NCI-H1105 treated with DMSO at 0.1 percent for 48 hours (cell line): Measurements from ENCODE around the gene OR7G2.
"Not testable (repeated sequence)": the region's sequence is repeated elsewhere in the genome, so short reads cannot be mapped to it uniquely, and the experiment has no call there.

ENCODE experiments used
- DNase-seq: peaks from one replicate; lab custom pipeline; 2025; lab: John Stamatoyannopoulos, UW

The OR7G2 gene

DNA sequence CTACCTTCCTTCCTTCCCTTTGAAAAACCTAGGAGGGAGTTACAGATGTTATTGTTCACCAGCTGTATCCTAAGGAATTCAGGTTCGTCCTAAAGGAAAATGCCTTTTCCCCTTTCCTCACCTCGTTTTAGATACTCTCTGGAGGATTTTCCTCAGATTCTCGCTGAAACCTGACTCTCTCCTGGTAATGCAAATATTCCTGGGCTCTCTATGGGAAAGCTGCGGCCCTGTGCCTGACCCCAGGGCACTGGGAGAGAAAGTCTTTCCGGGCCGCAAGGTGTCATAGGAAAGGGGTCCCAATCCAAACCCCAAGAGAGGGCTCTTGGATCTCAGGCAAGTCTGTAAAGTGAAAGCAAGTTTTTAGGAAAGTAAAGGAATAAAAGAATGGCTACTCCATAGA is 33.5 kb downstream of the OR7G2 start:
- no peak for DNase-seq

DNA sequence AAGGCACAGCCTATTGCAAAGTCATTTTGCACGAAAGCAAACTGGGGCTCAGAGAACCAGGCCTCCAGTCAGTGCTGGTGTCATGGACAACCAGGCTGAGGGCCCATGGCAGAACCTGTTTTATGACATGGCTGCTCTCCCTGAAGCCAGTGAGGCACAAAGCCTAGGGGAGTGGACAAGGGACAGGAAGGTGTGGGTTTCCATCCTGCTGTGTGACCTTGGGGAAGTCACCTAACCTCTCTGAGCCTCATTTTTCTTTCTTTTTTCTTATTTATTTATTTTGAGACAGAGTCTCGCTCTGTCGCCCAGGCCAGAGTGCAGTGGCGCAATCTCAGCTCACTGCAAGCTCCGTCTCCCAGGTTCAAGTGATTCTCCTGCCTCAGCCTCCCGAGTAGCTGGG is 35.6 kb downstream of the OR7G2 start:
- DNase-seq, result not testable (repeated sequence)

- no peak for DNase-seq
These were observed 37.2 kb downstream of the OR7G2 start for GRCh38 chr19:9070066-9070465.

DNA sequence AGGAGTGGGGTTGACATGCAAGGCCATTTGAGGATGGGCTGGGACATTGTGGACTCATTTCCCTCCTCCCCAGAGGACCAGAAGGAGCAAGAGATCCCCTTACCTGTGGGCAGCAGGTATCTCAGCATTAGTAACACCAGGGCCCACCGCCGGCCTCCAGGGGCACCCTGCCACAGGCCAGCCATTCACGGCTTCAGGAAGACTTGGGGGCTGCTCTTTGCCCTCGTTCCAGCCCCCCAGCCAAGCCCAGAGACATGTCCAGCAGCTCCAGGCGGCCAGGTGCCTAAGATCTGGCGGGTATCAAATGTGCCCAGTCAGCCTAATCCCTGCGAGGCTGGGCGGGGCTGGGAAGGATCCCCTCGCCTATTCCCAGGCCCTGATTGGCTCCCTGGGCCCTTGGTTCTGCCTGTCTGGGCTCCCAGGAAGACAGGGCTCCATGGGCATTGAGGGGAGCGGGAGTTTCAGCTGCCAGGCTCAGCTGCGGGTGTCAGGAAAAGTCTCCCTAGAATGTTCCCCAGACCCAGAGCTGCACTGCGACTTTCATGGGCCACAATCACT is 41.7 kb downstream of the OR7G2 start:
- DNase-seq, result no peak

GRCh38 chr19:9061879-9062278 is 45.4 kb downstream of the OR7G2 start:
- no peak for DNase-seq

DNA sequence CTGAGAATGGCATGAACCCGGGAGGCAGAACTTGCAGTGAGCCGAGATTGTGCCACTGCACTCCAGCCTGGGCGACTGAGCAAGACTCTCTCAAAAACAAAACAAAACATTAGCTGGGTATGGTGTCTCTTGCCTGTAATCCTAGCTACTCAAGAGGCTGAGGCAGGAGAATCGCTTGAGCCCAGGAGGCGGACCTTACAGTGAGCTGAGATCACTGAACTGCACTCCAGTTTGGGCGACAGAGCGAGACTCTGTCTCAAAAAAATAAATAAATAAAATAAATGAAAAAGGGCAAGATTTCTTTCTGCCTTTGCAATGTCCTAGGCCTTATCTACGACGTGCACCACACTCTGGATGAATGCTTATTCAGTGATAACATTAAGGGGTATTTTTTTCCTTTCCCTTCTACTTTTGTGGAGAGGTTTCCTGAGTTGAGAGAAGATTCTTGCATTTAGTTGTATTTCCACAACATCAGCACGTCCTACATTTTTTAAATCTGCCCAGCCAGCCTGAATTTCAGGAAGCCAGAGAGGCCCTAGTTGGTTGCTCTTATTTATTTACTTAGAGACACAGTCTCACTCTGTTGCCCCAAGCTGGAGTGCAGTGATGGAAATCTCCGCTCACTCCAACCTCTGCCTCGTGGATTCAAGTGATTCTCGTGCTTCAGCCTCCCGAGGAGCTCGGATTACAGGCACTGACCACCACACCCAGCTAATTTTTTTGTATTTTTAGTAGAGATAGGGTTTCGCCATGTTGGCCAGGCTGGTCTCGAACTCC is 46.5 kb downstream of the OR7G2 start:
- no peak for DNase-seq

- DNase-seq, result no peak
These were observed 48.2 kb downstream of the OR7G2 start for GRCh38 chr19:9058905-9059667.

DNA sequence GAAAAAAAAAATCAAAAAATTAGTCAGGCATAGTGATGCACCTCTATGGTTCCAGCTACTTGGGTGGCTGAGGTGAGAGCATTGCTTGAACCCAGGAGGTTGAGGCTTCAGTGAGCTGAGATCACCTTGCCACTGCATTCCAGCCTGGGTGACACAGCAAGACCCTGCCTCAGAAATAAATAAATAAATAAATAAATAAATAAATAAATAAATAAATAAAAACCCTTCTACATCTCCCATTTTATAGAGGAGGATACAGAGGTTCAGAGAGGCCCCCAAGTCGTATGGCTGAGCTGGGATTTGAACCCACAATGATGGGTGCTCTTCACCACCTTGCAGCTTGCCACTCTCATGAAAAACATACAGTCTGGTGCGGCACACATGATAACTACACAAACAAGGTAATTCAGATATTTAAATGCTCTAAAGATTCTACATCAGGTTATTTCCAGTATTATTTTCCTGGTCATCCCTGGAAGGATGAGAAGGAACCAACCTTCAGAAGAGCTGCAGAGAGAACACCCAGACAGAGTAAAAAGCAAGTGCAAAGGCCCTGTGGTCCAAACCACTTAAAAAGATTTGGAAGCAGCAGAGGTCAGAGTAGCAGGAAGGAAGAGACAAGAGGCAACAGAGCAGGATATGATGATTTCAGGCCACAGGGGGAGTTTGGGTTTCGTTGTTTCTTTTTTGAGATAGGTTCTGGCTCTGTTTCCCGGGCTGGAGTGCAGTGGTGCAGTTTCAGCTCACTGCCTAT is 49.6 kb downstream of the OR7G2 start:
- DNase-seq, result no peak

- DNase-seq, result not testable (repeated sequence)
These were observed 51.1 kb downstream of the OR7G2 start for GRCh38 chr19:9056131-9056530.

DNA sequence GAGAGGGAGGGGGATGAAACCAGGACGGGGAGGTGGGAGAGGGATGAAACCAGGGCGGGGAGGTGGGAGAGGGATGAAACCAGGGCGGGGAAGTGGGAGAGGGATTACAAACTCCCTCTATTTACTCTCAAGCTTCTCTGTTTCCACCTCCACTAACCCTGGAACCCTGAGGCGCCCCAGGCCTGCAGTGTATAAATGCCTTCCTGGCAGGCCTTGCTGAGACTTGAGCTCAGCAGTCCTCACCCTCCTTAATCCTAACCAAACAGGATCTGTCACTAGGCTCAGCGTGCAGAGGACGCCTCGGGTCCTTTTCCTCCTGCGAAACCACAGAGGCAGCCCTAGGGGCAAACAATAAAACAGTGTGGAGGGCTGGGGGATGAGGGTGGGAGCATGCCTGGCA is 52.5 kb downstream of the OR7G2 start:
- DNase-seq, result no peak

GRCh38 chr19:9054207-9054606 is 53.1 kb downstream of the OR7G2 start:
- DNase-seq, result no peak

GRCh38 chr19:9053674-9054073 is 53.6 kb downstream of the OR7G2 start:
- not testable (repeated sequence) for DNase-seq

- DNase-seq, result no peak
These were observed 54.4 kb downstream of the OR7G2 start for GRCh38 chr19:9052894-9053293.
